Kasumi-1 (cell line): ENCODE results near the gene ZBTB16.

Experiments used
- DNase-seq, 2 experiments: peaks; one replicate each; lab custom pipeline; 2025; lab: John Stamatoyannopoulos, UW

The ZBTB16 gene

DNA sequence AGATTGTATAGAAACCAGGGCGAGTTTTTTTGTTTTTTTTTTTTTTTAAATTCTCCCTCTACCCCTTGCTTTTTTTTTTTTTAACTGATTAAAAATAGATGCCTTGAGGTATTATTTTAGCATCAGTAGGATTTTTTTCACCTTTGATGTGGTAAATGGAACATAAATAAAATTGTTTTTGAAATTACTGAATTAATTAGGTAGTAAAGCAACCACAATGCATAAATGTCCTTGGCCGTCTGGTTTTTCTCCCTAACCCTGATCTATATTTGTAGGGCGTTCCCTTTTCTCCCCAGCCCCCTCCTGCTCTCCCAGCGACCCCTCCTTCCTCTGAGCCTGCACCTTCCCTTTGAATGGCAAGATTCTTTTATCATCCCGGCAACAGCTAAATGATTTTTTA lies 107.8 kb downstream of the ZBTB16 start:
- no peak for DNase-seq

DNA sequence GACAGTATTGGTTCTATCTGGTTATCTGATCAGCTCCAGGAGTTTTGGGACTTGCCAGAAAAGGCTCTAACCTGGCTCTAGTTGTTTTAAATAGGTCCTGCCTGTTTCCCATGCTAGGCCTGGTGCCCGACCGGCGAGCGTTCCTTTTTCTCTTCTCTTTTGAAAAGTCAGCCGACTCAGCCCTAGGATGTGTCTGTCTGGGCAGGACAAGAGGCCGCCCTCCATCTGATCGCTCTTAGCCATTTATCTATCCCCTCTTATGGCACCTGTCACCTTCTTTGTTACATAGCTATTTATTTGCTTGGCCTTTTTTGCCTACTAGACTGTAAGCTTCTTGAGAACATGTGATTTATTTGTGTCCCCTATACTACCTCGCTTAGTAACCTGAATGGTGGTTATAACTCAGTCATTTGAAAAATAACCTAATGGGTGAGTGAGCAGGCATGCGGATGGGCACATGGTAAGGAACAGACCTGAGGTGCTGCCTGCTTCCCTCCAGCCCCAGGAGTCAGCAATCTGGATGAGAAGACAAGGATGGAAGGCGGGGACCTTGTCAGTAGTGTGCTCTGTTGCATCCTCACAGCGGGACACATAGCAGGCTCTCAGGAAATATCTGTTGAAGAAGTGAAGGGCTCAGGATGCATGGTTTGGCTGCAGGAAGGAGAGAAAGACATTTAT lies 108.4 kb downstream of the ZBTB16 start:
- DNase-seq: no peak

DNA sequence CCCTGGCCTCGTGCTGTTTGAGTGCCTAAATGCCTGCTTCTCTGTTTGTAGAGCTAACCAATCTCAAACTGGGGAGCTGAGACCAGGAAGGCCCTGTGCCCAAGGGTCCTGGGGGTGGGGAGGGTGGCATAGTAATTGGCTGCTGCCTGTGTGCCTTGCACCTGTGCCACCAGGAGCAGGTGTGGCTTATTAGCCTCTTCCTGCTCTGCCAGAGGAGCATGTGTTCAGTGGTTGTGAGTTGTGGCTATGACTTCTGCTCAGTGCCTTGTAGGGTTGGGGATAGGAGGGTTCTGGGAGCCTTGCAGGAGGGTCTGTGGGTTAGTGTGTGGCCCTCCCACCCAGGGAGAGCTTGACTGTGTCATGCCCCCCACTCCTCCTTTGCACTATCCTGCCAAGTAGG lies 109.2 kb downstream of the ZBTB16 start:
- DNase-seq: no peak

DNA sequence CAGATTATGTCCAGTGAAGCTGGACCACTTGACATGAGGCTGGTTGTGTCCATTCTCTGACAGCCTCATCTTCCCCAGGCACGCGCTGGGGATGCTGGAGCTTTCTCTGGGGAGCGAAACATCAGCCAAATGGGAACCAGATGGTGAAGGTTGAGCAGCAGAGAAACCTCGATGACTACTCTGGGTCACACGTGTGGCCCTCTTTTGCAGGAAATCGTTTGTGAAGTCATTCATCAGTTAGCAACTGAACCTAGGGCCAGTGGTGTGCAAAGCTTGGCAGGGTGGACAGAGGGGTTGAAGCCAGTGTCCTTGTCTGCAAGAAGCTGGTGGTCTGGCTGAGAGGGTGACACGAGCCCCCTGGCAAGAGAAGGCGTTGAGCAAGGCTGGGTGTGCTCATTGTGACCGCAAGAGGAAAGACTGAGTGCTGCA lies 109.8 kb downstream of the ZBTB16 start:
- DNase-seq: no peak

DNA sequence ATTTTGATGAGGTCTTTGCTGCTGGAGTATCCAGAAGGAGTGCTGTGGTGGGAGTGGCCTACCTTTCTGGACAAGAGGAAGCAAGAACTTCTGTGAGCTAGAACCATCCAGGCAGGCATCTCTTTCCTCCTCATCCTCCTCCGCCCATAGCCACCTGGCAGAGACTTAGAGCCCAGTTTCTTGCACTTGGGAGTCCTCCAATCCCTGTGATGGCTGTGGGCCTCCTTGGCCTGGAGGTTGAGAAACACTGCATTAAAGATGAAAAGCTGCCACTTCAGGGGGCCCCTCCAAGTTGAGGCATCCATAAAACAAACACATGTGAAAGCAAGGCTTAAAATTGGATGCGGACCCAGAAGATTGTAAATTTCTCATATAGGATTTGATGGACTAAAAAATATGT lies 110.3 kb downstream of the ZBTB16 start:
- DNase-seq: no peak

DNA sequence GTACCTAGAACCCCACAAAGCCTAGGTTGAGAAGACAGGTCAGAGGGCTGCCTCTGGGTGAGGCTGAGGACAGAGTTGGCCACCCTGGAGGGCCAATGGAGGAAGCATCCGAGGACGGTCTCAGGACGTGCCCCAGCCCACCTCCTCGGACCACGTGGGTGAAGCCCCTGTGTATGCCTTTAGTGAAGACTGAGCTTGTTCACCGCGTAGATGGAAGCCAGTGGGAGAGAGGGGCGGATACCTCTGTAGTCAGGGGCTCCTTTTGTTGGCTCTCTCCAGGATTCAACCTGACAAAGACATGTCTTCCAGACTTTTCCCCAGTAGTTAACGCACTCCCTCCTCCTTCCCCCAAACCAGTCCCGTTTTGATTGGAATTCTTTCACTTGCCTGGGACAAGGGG lies 110.7 kb downstream of the ZBTB16 start:
- no peak for DNase-seq

DNA sequence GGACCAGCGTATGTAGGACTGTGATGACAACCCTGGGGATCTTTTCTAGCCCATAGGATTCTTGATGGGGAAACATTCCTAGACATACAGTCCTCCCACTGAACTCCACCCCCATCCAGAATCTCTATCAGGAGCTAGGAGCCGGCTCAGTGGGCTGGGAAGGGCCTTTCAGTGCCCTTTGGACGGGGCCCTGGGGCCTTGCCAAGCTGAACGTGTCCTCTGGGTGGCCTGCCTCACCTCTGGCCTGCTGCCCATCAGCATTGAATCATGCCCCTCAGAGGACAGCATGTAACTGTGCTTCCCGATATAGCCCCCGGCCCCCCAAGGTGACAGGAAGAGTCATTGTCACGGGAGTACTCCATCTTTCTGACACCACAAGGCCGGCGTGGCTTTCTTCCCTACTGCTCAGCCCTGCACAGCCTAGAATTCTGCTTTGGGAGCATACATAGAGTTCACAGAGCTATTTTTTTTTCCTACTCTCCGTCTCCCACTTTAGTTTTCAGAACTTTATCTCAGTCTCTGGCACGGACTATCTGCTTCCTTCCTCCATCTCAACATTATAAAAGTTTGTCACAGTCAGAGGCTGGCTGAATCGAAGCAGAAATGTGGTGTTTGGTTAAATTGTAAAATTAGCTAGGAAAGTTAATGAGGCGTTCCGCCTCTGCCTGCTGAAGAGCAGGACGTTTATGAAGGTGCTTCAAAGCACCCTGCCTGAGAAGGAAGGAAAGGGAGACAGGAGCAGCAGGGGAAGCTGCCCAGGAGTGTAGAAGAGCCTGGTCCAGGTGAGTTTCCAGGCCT lies 111.9 kb downstream of the ZBTB16 start:
- DNase-seq: no peak

DNA sequence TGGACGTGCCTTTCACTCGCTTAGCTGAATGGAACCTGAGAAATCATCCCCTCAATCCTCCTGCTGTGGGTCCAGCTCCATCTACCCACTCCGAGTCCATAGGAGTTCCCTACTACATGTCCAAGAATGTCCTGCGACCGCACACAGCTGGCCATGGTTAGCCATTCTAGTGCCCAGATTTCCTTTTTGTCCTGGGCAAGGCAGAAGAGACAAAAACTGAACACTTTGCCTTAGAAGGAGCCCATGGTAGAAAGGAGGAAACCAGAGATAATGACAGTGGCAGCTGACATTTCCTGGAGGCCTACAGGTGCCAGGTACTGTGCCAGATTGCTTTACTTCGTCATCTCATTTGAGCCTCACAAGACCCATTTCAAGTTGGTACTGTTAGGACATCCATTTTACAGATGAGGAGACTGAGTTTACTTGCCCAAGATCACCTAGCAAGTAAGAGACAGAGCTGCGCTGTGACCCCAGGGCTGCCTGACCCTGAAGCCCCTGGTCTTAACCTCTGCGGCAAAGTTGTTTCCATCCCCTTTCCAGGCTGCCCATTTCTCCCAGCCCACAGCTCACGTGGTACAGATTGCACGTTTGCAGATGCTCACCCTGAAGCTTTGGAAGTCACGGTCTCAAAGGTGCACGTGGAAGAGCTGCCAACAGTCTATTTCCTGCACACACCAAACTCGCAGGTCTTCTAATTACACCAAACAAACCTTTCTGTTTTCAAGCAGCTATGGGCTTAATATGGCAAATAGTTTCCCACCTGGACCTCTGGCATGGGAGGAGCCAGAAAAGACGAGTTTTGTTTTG lies 112.7 kb downstream of the ZBTB16 start:
- DNase-seq: no peak

DNA sequence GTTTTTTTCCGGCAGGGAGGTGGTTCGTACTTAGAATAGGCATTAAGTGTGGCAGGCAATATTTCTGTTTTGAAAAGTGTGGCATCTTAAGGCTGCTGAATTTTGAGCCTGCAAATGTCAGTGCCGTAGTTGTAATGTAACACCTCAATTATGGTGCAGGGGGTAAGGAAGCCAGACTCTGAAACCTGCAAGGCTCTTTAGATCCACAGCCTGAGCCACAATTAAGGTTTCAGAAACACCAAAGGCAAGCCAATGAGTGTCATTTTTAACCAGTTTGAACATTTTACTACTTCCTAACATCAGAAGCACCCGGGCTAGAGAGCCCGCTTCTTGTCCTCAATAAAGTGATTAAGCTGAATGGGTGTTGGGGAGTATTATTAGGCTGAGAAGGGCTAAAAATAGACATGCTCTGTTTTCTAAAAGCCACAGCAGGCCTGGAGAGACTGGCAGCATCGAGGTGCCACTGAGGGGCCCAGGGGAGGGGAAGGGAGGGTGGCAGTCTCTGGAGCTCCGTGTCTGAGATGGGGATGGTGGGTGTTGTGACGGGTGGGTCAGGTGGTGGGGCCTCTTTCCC lies 113.4 kb downstream of the ZBTB16 start:
- DNase-seq: no peak

DNA sequence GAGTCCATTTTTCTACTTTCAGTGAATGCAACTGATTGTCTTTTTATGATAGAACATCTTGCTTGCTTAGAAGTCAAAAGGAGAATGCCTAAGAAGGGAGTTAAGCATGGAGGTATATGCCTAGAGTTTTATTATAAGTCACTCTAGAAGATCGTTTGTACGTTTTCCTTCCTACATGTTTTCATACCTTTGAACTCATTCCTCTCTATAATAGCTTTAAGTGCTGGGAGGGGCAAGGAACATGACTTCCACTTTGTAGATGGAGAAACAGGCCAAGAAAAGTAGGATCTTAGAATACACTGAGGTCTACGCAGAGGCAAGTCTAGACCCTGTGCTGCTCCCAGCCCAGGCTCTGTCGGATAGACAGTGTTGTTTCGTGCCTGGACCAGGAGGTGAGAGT lies 114.3 kb downstream of the ZBTB16 start:
- DNase-seq: no peak

DNA sequence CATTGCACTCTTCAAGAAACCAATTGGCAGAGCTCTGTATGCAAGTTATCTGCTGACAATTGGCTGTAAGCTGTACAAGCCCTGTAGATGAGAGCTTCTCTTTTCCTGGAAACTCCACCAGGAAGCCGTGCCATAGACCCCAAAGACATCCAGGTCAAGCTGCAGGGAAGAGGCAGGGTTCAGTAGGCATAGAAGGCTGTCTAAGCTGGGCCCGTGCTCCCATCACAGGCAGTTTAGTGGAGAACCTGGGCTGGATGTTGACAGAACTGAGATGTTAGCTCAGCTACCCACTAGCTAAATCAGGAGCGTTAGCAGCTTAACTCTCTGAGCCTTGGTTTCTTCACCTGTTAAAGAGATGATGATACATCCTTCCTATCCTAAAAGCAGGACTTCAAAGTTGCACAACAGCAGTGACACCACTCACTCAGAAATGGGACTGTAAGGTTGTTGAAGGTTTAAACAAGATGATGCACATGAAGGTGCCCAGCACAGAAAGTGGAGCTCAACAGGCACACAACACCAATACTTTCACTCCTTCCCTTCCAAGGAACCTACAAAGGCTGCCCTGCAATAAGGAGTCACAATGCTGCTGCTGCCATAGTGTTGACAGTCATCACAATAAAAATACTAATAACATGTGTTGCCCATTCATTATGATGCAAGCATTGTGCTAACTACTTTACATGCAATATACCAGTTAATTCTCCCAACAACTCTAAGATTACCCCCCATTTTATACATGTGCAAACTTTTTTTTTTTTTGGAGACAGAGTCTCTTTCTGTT lies 115.4 kb downstream of the ZBTB16 start:
- no peak for DNase-seq

DNA sequence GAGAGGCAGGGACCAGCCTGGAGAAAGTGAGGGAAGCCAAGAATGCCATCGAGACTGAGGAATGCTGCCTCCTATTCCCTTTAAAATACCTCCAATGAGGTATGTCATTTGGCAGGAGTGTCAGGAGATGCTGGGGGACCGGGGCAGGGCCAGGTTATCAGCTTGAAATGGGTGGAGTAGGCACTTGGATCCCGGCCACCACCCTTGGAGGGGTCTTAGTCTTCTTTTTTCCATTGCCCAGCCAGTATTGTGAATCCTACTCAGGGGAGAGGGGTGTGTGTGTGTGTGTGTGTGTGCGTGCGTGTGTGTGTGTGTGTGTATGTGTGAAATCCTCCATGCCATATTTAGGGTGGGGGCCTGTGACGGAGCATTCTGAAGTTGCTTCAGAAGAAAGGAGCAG lies 116.2 kb downstream of the ZBTB16 start:
- no peak for DNase-seq

DNA sequence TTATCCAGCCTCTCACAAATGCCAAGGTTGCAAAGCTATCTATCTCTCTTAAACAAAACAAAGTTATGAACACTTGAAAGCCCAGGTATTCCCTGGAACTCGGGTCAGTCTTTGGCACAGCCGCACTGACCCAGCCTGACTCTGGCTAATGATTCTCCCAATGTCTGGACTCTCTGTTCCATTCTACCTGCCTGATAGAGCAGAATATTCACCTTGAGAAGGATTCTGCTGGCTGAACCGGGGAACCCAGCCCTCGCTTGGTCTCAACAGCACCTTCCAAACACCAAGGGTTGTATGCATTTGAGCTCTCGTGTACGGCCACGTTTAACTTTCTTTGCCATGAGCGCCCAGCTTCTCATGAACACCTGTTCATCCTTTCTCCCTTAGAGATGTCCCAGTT lies 116.8 kb downstream of the ZBTB16 start:
- DNase-seq: no peak

DNA sequence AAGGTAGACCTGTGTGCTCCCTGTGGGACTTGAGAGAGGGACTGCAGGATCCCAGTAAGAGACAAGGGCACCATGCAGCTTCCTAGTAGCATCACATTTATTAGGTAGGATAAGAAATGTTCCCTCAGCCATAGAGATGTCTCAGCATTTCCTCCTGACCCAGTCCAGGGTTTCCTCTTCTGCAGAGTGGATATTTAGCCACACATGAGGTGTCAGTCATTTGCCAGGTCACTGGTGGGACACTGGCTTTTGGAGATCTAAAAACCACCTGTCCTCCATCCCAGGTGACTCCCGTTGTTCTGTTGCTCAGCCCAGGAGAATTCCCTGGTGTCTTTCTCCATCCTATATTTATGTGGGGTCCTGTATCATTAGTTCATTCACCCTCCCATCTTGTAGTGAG lies 119.1 kb downstream of the ZBTB16 start:
- no peak for DNase-seq

DNA sequence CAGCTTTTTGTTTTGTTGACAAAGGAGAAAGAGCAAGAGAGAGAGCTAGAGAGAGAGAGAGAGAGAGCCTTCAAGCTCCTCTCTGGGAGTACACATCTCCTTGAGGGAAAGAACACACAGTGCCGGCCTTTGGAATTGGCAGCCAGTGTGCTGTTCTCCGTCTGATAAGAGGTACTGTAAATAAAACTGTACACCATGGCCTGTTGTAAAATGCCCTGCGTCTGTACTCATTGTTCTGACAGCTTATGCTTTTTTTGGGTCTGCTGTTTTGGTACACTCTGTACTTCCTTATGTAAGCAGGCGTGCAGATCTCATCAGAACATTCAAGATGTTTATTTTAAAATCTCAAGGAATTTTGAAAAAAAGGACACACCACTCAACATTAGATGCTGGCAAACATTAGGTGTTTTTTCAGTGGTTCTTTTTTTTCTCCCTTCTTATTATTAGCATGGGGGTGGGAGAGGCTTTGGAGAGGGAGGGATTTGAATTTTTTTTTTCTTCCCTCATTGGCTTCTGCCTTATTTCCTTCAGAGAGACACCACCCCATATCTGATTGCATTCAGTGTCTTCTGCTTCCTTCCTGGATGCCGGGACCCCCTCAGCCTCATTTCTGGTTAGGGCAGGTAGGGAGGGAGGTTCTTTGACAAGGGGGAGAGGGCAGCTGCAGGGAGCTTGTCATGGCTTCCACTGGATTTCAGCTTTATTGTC lies 119.9 kb downstream of the ZBTB16 start:
- no peak for DNase-seq

DNA sequence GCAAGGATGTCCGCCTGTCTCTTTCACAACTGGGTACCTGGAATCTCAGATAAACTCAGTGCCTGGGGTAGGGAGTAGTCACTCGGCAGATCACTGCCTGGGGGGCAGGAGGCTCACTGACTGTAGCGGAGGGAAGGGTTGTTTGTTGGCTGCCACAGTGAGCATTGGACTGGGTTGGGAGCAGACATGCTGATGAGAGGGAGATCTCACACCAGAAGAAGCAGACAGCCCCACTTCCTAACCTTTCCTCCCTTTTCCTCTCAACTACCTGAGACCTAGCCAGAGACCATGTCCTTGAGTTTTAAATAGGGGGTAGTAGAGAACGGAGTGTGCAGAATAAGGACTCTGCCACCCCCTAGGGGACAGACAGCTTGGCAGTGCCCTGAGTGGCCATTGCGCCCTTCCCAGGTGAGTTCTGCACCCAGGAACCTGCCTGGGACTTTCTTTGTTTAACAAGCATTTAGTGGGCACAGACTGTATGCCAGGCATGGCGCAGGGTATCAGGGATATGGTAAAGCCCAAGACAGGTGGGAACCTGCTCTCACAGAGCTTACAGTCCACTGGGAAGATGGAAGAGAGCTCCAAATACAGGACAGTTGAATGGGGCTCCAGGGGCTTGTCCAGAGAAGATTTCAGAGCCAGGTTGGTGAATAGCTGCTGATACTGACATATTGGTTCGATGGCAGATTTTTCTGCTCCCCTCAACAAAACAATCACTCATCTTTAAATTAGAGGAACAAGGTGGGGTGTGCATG lies 121.0 kb downstream of the ZBTB16 start:
- DNase-seq: no peak

DNA sequence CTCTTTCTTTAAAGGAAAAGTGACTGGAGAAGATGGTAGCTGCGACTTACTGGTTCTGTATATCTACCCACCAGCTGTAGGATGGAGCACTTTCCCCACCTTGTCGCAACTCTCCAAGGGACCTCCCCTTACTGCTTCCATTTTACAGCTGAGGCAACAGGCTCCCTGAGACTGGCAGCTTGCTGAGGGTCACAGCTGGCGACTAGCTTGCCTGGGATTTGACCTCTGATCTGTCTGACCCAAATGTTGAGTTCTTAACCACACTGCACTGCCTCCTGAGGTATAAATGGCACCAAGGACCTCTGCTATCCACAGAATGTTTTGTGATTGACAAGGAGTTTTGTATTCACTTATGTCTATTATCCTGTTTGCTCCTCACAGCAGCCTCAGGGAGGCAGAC lies 121.7 kb downstream of the ZBTB16 start:
- DNase-seq: no peak

DNA sequence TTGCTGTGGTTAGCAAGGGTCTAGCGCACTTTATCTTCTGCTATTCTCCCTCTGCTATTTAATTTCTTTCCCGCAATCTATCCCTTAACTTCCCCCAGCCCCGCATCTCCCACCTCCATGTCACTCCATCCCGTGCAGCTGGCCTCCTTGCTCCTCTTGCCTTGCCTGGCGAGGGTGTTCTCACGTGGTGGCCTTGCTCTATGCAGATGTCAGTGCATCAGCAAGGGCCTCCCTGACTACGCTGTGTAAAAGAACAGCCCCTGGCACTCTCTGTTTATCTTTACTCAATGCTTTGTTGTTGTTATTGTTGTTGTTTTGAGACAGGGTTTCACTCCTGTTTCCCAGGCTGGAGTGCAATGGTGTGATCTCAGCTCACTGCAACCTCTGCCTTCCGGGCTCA lies 122.2 kb downstream of the ZBTB16 start:
- no peak for DNase-seq

DNA sequence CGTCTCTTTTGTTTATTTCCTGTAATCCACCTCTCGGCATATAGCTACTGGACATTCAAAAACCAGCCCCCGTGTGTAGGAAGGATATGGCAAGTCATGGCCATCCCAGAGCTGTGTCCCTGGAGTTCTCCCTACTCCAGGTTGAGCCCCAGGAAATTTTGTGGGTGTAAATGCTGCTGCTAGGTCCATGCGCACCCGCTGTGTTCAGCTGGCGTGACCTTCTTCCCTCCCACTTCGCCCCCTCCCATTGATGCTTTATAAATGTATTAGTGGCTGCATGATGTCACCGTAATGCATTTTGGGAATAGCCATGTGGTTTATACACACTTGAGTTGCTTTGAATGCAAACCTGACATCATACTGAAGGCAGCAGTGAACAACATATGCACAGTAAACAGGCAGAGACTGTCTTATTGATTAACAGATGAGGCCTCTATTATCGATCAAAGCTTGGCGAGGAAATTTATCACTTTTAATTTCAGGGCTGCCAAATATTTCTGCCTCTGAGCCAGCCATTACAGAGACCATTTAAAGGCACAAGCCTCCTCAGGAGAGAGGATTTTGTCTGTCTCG lies 123.0 kb downstream of the ZBTB16 start:
- no peak for DNase-seq

DNA sequence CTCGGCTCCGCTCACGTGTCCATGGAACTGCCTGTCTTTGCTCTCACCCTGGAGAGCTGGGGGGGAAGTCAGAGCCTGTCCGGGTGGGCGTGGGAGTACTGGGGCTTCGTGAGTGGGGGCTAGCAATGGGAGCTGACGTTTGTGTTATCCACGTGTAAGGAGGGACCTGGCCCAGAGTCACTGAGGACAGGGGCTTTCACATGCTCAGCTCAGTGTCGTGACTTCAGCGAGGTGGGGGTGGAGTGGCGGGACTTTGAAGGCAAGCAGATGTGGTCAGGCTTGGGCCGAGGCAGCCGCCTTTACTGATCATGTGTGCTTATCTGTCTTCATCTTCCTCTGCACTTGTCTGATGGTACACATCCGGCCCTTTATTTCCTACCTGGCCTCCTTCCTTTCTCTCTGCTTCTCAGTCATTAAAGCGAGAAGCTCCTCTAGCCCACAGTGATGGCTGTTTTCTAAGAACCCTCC lies 123.6 kb downstream of the ZBTB16 start:
- peak in 1 of 2 experiments; percentile 4 for DNase-seq
